GM23338 (cell line): ENCODE measurements around the gene AGAP3. TPM values are rescaled to one million over a fixed set of nuclear protein-coding genes. Genes with fewer than 3 reads are reported as not detected.
A peak's percentile ranks its signal among the peaks of the same experiment; 100 is the strongest.

Experiments
- ATAC-seq: fragments of 200-7000 bp; cut with Tn5 transposase; 3 replicates; pipeline ENCODE4 v1.9.1; 2020
- DNase-seq: peaks from one replicate; pipeline ENCODE4 v3.0.0-alpha.2; 2015; ENCODE audit warnings: low spot score
- H2AFZ ChIP-seq: fragments of 200-600 bp; sonication (generic); 2 replicates; pipeline ENCODE4 v1.8.0; 2016; ENCODE audit warnings: antibody characterized with exemption, mild to moderate bottlenecking, moderate library complexity
- H3F3A ChIP-seq: fragments of 200-600 bp; sonication (generic); replicated peaks from 2 replicates; pipeline ENCODE4 v1.8.0; 2017; ENCODE audit warnings: antibody characterized with exemption, mixed run types, low read depth
- H3K27ac ChIP-seq: fragments of 200-600 bp; sonication (generic); 2 replicates; pipeline ENCODE4 v1.6.1; 2016; ENCODE audit warnings: low read depth
- H3K27me3 ChIP-seq: fragments of 200-600 bp; sonication (generic); 2 replicates; pipeline ENCODE4 v1.8.0; 2016; ENCODE audit warnings: mild to moderate bottlenecking, mixed run types, moderate library complexity; ENCODE audit not compliant: insufficient read depth
- H3K36me3 ChIP-seq: fragments of 200-600 bp; sonication (generic); 2 replicates; pipeline ENCODE4 v1.8.0; 2016; ENCODE audit warnings: mild to moderate bottlenecking; ENCODE audit not compliant: insufficient read depth
- H3K4me1 ChIP-seq: fragments of 200-600 bp; sonication (generic); 2 replicates; pipeline ENCODE4 v1.8.0; 2016; ENCODE audit warnings: mild to moderate bottlenecking, moderate library complexity; ENCODE audit not compliant: insufficient read depth
- H3K4me2 ChIP-seq: fragments of 200-600 bp; sonication (generic); 2 replicates; pipeline ENCODE4 v1.7.1; 2017; ENCODE audit warnings: mixed run types
- H3K4me3 ChIP-seq: fragments of 200-600 bp; sonication (generic); 2 replicates; pipeline ENCODE4 v1.6.1; 2016; ENCODE audit warnings: mixed run types
- H3K79me2 ChIP-seq: fragments of 200-600 bp; sonication (generic); replicated peaks from 2 replicates; pipeline ENCODE4 v1.8.0; 2017; ENCODE audit warnings: mild to moderate bottlenecking; ENCODE audit not compliant: insufficient read depth
- H3K9me2 ChIP-seq: fragments of 200-600 bp; sonication (generic); 2 replicates; pipeline ENCODE4 v1.8.0; 2017; ENCODE audit not compliant: insufficient read depth
- H4K20me1 ChIP-seq: fragments of 200-600 bp; sonication (generic); replicated peaks from 2 replicates; pipeline ENCODE4 v1.8.0; 2017; ENCODE audit warnings: mild to moderate bottlenecking; ENCODE audit not compliant: insufficient read depth
- H3K27ac Mint-ChIP-seq: 2 replicates; pipeline ENCODE4 v1.8.0; 2020; ENCODE audit warnings: inconsistent platforms, mild to moderate bottlenecking, moderate library complexity, mixed read lengths
- H3K27me3 Mint-ChIP-seq: 3 replicates; pipeline ENCODE4 v1.8.0; 2022; ENCODE audit warnings: low read depth, mild to moderate bottlenecking, moderate library complexity, mixed read lengths, inconsistent platforms; ENCODE audit not compliant: insufficient read depth, poor library complexity
- H3K36me3 Mint-ChIP-seq: 3 replicates; pipeline ENCODE4 v1.8.0; 2021; ENCODE audit warnings: low read depth, mild to moderate bottlenecking, inconsistent platforms, moderate library complexity, mixed read lengths
- H3K4me1 Mint-ChIP-seq: 3 replicates; pipeline ENCODE4 v1.8.0; 2020; ENCODE audit warnings: mild to moderate bottlenecking, inconsistent platforms, mixed read lengths
- H3K4me3 Mint-ChIP-seq: 3 replicates; pipeline ENCODE4 v1.8.0; 2021; ENCODE audit warnings: moderate library complexity, mild to moderate bottlenecking, inconsistent platforms, mixed read lengths
- H3K9me3 Mint-ChIP-seq: 3 replicates; pipeline ENCODE4 v1.8.0; 2020; ENCODE audit warnings: moderate library complexity, mild to moderate bottlenecking, inconsistent platforms, mixed read lengths
- CTCF ChIP-seq, 2 experiments: fragments of 200-600 bp in 1 of 2; sonication (generic) in 1 of 2; conservative IDR thresholded peaks; 2 replicates each; pipeline versions ENCODE4 v1.5.1 to v1.6.1; 2016 to 2017; ENCODE audit warnings: antibody characterized with exemption in 2 of 2, low read depth in 2 of 2, mild to moderate bottlenecking in 2 of 2, moderate library complexity in 1 of 2
- EZH2phosphoT487 ChIP-seq: fragments of 200-600 bp; sonication (generic); IDR thresholded peaks from one replicate; pipeline ENCODE4 v1.8.1; 2018; ENCODE audit warnings: antibody characterized with exemption; ENCODE audit not compliant: unreplicated experiment
- ZNF114 ChIP-seq: fragments of 250-450 bp; sonication (Bioruptor Pico); IDR thresholded peaks from 2 replicates; pipeline ENCODE4 v1.5.0; 2020; ENCODE audit warnings: mild to moderate bottlenecking, moderate library complexity
- ZNF331 ChIP-seq: fragments of 250-450 bp; sonication (Bioruptor Pico); IDR thresholded peaks from 2 replicates; pipeline ENCODE4 v1.5.0; 2020; ENCODE audit warnings: low read depth, mild to moderate bottlenecking, moderate library complexity
- ZNF462 ChIP-seq: fragments of 250-450 bp; sonication (Bioruptor Pico); IDR thresholded peaks from 2 replicates; pipeline ENCODE4 v1.5.0; 2020; ENCODE audit warnings: mild to moderate bottlenecking, moderate library complexity
- polyA plus RNA-seq: library from polyadenylated mRNA; unstranded; fragments of >200 nt; fragmentation: Nextera tagmentation; extraction: Ambion mirVana; gene quantifications from 2 replicates; pipeline ENCODE4 v1.2.1, GENCODE V29; 2016
- total RNA-seq: library from RNA; depleted of rRNA; stranded (reverse); fragments of >200 nt; shearing (Covaris generic); gene quantifications from 2 replicates; pipeline ENCODE4 v1.2.3, GENCODE V29; 2014

AGAP3 gene
- total and polyA plus RNA-seq, 2 experiments from 2014 or later = 24.0 to 39.2 TPM

- TF ChIP-seq ZNF462 (CRISPR knock-in tag) (no peak), ZNF114 (no peak), ZNF331 (no peak)
Measured at GRCh38 chr7:151110236-151110940, 24.1 kb downstream of the AGAP3 start (continued).

GRCh38 chr7:151110941-151111645 is 24.8 kb downstream of the AGAP3 start:
- Histone ChIP-seq H3K4me1 (peaks cover 20% of the 10 kb centered on the region), H3F3A (peaks cover 15% of the 10 kb centered on the region), H3K36me3 (no peaks in the 10 kb centered on the region), H3K27ac (peak overlapping the region; percentile 69; the same call in 1 of the 2 replicates), H3K9me2 (no peaks in the 10 kb centered on the region), H4K20me1 (peaks cover 28% of the 10 kb centered on the region), H3K27me3 (peaks cover 17% of the 10 kb centered on the region), H3K4me2 (no peak overlapping the region), H3K79me2 (peaks cover 29% of the 10 kb centered on the region), H3K4me3 (no peak overlapping the region), H2AFZ (no peak overlapping the region)
- H3K36me3 Mint-ChIP-seq = no peaks in the 10 kb centered on the region; the same call in 1 of the 3 replicates
- no peaks in the 10 kb centered on the region for H3K9me3 Mint-ChIP-seq
- H3K4me3 Mint-ChIP-seq = no peak overlapping the region
- peaks cover 39% of the 10 kb centered on the region for H3K4me1 Mint-ChIP-seq
- ATAC-seq (peak; percentile 69), DNase-seq (peak; percentile 92)
- no peak overlapping the region for H3K27ac Mint-ChIP-seq
- TF ChIP-seq ZNF462 (CRISPR knock-in tag) = no peak
- TF ChIP-seq CTCF (conservative IDR thresholded peaks at IDR 0.05; ENCODE audit: low read depth in 2 of 2) = peak; percentile 77 to 99
- no peak for TF ChIP-seq ZNF331
- no peak for TF ChIP-seq ZNF114
- no peak for TF ChIP-seq EZH2phosphoT487
- peaks cover 20% of the 10 kb centered on the region for H3K27me3 Mint-ChIP-seq
